ENCODE data around the gene MAP3K14.

The MAP3K14 gene

DNA sequence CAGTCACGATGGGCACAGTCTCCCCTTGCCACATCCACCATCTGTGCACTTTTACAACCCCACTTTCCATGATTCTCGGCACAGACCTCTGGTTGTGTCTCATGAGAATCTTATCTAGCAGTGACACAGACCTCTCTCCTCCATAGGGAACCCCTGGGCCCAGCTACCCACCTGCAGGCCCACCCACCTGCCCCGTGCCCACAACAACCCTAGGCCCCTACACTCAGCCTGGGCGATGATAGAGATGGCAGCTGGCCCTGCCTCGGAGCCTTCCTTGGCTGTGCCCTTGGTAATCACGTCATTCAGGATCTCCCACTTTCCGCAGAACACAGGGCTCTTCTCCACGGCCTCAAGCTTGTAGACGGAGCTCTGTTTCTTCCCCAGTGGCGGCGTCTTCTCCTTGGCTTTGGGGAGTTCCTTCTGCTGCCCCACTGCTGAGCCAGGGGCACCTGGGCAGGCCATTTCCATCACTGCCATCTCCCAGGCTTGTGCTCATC is 26.5 kb downstream of the MAP3K14 start:
- H3K27ac ChIP-seq (ENCODE audit: low read depth in 2 of 2, low read length in 2 of 2), result peak overlapping the region in 1 of 2 donors; percentile 44
- H3K4me3 ChIP-seq (ENCODE audit: low read length in 2 of 2), result no peak overlapping the region
- peaks cover 43 to 44% of the 10 kb centered on the region in 2 donors for H3K36me3 ChIP-seq (ENCODE audit: control insufficient read depth in 2 of 2, insufficient read depth in 2 of 2, low read length in 2 of 2)
- H3K27me3 ChIP-seq (ENCODE audit: control insufficient read depth in 2 of 2, insufficient read depth in 2 of 2, low read length in 2 of 2), result no peaks in the 10 kb centered on the region
- no peak overlapping the region for H3K9ac ChIP-seq (ENCODE audit: low read depth in 1 of 2, low read length in 2 of 2)
- H3K4me1 ChIP-seq (ENCODE audit: control insufficient read depth in 2 of 2, insufficient read depth in 2 of 2, low read length in 2 of 2), result peaks cover 35 to 45% of the 10 kb centered on the region in 2 donors
- H3K9me3 ChIP-seq (ENCODE audit: control insufficient read depth in 2 of 2, low read length in 2 of 2), result no peaks in the 10 kb centered on the region

DNA sequence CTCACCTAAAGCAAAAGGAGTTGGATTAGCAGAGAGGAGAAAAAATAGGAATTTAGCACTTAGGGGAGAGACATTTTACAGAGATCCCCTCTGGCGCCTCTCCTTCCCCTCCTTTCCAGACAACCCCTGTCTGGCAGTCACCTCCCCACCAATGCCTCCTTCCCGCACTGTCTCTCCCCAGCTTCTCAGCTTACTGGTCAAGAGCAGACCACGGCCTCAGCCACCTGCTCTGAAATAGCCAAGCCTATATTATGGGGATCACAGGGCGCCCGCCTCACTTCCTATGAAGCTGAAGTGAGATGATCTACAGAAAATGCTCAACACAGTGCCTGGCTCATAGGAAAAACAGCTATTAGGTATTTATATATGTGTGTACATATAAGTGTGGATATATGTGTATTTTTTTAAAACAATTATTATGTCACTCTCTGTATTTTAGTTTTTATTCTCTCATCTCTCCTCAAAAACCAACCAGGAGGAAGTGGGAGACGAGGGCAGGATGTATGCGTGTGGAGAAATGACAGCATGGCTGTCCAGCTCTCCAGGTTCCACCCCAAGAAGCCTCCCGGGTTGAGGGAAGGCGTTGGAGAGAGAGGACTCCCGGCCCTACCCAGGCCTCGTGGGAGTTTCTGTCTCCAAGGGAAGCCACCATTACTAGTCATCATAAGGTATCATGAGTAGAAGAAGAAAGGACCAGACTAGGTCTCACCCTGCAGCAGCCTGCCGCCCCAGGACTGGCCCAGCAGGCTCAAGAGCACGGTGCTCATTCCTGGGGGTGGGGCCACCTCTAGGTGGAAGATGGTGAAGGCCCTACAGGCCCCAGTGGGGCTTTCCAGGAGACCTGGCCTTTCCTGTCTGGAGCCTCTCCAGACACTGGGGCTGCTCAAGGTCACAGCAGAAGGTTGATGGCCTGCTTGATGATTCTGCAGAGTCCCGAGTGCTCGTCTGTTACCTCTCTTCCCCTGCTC is 27.2 kb downstream of the MAP3K14 start:
- Histone ChIP-seq H3K9me3 (ENCODE audit: control insufficient read depth in 2 of 2, low read length in 2 of 2) (no peaks in the 10 kb centered on the region), H3K27ac (ENCODE audit: low read depth in 2 of 2, low read length in 2 of 2) (peak overlapping the region in 1 of 2 donors; percentile 33), H3K4me1 (ENCODE audit: control insufficient read depth in 2 of 2, insufficient read depth in 2 of 2, low read length in 2 of 2) (peaks cover 29 to 45% of the 10 kb centered on the region in 2 donors), H3K4me3 (ENCODE audit: low read length in 2 of 2) (no peak overlapping the region), H3K36me3 (ENCODE audit: control insufficient read depth in 2 of 2, insufficient read depth in 2 of 2, low read length in 2 of 2) (peaks cover 50 to 51% of the 10 kb centered on the region in 2 donors), H3K27me3 (ENCODE audit: control insufficient read depth in 2 of 2, insufficient read depth in 2 of 2, low read length in 2 of 2) (no peaks in the 10 kb centered on the region), H3K9ac (ENCODE audit: low read depth in 1 of 2, low read length in 2 of 2) (no peak overlapping the region)

- H3K4me3 ChIP-seq (ENCODE audit: low read length in 2 of 2), result no peak overlapping the region
- H3K9me3 ChIP-seq (ENCODE audit: control insufficient read depth in 2 of 2, low read length in 2 of 2), result no peaks in the 10 kb centered on the region
- H3K27me3 ChIP-seq (ENCODE audit: control insufficient read depth in 2 of 2, insufficient read depth in 2 of 2, low read length in 2 of 2), result no peaks in the 10 kb centered on the region
- peaks cover 22 to 37% of the 10 kb centered on the region in 2 donors for H3K4me1 ChIP-seq (ENCODE audit: control insufficient read depth in 2 of 2, insufficient read depth in 2 of 2, low read length in 2 of 2)
- no peak overlapping the region for H3K9ac ChIP-seq (ENCODE audit: low read depth in 1 of 2, low read length in 2 of 2)
- H3K27ac ChIP-seq (ENCODE audit: low read depth in 2 of 2, low read length in 2 of 2), result peak overlapping the region in 1 of 2 donors; percentile 24
- H3K36me3 ChIP-seq (ENCODE audit: control insufficient read depth in 2 of 2, insufficient read depth in 2 of 2, low read length in 2 of 2), result peaks cover 57 to 59% of the 10 kb centered on the region in 2 donors
Measured at GRCh38 chr17:45288825-45289224, 28.0 kb downstream of the MAP3K14 start.

- Histone ChIP-seq H3K36me3 (ENCODE audit: control insufficient read depth in 2 of 2, insufficient read depth in 2 of 2, low read length in 2 of 2) (peaks cover 67 to 69% of the 10 kb centered on the region in 2 donors), H3K9me3 (ENCODE audit: control insufficient read depth in 2 of 2, low read length in 2 of 2) (no peaks in the 10 kb centered on the region), H3K4me3 (ENCODE audit: low read length in 2 of 2) (no peak overlapping the region), H3K4me1 (ENCODE audit: control insufficient read depth in 2 of 2, insufficient read depth in 2 of 2, low read length in 2 of 2) (peaks cover 12 to 27% of the 10 kb centered on the region in 2 donors), H3K27ac (ENCODE audit: low read depth in 2 of 2, low read length in 2 of 2) (peak overlapping the region in 1 of 2 donors; percentile 48), H3K9ac (ENCODE audit: low read depth in 1 of 2, low read length in 2 of 2) (no peak overlapping the region), H3K27me3 (ENCODE audit: control insufficient read depth in 2 of 2, insufficient read depth in 2 of 2, low read length in 2 of 2) (no peaks in the 10 kb centered on the region)
Measured at GRCh38 chr17:45287526-45288500, 29.0 kb downstream of the MAP3K14 start.

DNA sequence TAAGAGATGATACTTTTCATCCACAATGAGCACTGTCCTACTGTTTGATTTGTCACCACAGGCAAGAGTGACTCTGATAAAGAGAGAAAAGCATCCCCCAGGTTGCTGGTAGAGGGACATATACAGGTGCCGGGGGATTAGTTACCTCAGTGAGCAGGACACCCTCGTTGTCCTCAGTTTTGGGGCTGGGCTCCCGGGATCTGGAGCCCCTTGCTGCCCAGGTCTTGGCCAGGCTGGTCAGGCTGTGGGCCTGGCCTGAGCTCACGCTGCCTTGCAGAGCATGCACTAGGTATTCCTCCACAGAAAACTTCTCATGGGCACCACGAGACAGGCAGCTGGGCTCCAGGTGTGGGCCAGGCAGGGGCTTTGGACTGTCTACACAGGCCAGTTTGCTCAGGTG is 30.5 kb downstream of the MAP3K14 start:
- Histone ChIP-seq H3K4me3 (ENCODE audit: low read length in 2 of 2) (no peak overlapping the region), H3K9me3 (ENCODE audit: control insufficient read depth in 2 of 2, low read length in 2 of 2) (no peaks in the 10 kb centered on the region), H3K9ac (ENCODE audit: low read depth in 1 of 2, low read length in 2 of 2) (no peak overlapping the region), H3K4me1 (ENCODE audit: control insufficient read depth in 2 of 2, insufficient read depth in 2 of 2, low read length in 2 of 2) (peaks cover 5 to 16% of the 10 kb centered on the region in 2 donors), H3K36me3 (ENCODE audit: control insufficient read depth in 2 of 2, insufficient read depth in 2 of 2, low read length in 2 of 2) (peaks cover 71% of the 10 kb centered on the region in 2 donors), H3K27me3 (ENCODE audit: control insufficient read depth in 2 of 2, insufficient read depth in 2 of 2, low read length in 2 of 2) (no peaks in the 10 kb centered on the region), H3K27ac (ENCODE audit: low read depth in 2 of 2, low read length in 2 of 2) (no peak overlapping the region)

DNA sequence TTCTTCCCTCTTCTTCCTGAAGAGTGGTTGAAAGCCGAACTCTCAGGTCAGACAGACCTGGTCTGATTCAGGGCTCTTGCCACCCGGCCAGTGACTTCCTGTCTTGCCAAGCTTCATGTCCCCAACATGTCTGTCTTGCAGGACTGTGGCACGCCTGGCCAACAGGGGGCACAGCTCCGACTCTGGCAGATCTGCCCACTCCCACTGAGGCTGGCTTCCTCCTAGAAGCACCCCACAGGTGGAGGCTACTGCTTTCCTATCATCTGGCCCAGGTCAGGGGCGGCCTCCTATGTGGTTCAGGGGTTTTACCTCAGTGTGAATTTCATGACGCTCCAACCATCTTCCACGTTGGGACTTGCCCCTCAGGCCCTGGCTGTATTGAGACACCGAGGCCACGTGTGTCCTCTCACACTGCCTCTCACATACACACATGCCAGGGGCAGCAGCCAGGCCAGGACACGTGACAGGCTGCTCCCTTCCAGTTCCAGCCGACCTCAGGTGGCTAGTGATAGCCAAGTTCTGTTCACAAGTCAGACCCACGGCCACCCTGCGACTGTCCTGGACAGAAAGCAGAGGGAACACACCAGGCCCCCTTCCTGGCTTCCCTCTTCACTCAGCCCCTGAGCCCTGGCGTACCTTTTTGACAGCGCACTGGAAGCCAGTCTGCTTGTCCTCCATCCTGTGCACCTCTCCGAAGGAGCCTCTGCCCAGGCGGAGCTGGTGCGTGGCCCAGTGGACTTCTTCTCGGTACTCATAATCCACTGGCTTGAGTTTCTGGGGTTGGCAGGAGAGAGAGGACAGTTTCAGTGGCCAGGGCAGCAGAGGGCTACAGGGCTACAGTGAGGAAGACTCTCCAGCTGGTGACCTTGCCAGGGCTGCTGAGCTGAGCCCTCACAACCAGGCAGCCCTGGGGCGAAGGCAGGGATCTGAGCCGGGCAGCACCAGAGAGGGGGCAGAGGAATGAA is 32.4 kb downstream of the MAP3K14 start:
- H3K4me1 ChIP-seq (ENCODE audit: control insufficient read depth in 2 of 2, insufficient read depth in 2 of 2, low read length in 2 of 2), result peaks cover 0 to 6% of the 10 kb centered on the region in 2 donors
- H3K36me3 ChIP-seq (ENCODE audit: control insufficient read depth in 2 of 2, insufficient read depth in 2 of 2, low read length in 2 of 2), result peaks cover 57 to 60% of the 10 kb centered on the region in 2 donors
- H3K9ac ChIP-seq (ENCODE audit: low read depth in 1 of 2, low read length in 2 of 2), result no peak overlapping the region

DNA sequence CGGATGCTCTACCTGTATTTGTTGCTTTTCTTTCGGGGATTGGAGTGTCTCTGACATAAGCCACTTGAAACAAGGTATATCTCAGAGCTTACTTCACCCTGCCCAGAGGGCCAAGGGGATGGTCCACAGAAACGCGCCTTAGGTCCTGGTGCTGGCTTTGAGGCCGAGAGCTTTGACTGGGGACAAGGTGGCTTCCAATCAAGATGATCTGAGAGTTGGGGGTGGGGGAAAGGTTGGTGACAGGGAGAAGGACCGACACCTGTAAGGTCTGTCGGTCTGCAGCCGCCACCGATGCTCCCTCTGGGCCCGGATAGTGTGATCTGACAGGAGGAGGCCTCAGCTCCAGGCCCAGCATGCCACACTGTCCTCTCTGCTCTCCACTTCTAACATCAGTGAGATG is 33.1 kb downstream of the MAP3K14 start:
- Histone ChIP-seq H3K27ac (ENCODE audit: low read depth in 2 of 2, low read length in 2 of 2) (peak overlapping the region in 1 of 2 donors; percentile 49), H3K9ac (ENCODE audit: low read depth in 1 of 2, low read length in 2 of 2) (no peak overlapping the region), H3K36me3 (ENCODE audit: control insufficient read depth in 2 of 2, insufficient read depth in 2 of 2, low read length in 2 of 2) (peaks cover 50 to 53% of the 10 kb centered on the region in 2 donors), H3K4me3 (ENCODE audit: low read length in 2 of 2) (no peak overlapping the region), H3K4me1 (ENCODE audit: control insufficient read depth in 2 of 2, insufficient read depth in 2 of 2, low read length in 2 of 2) (peaks cover 0 to 6% of the 10 kb centered on the region in 2 donors), H3K27me3 (ENCODE audit: control insufficient read depth in 2 of 2, insufficient read depth in 2 of 2, low read length in 2 of 2) (no peaks in the 10 kb centered on the region), H3K9me3 (ENCODE audit: control insufficient read depth in 2 of 2, low read length in 2 of 2) (no peaks in the 10 kb centered on the region)

More for the DNA sequence above, 32.4 kb downstream of the MAP3K14 start:
- Histone ChIP-seq H3K9me3 (ENCODE audit: control insufficient read depth in 2 of 2, low read length in 2 of 2) (no peaks in the 10 kb centered on the region), H3K4me3 (ENCODE audit: low read length in 2 of 2) (no peak overlapping the region), H3K27ac (ENCODE audit: low read depth in 2 of 2, low read length in 2 of 2) (peak overlapping the region in 1 of 2 donors; percentile 49), H3K27me3 (ENCODE audit: control insufficient read depth in 2 of 2, insufficient read depth in 2 of 2, low read length in 2 of 2) (no peaks in the 10 kb centered on the region)

GRCh38 chr17:45282683-45283644 is 33.9 kb downstream of the MAP3K14 start:
- Histone ChIP-seq H3K9ac (ENCODE audit: low read depth in 1 of 2, low read length in 2 of 2) (no peak overlapping the region), H3K36me3 (ENCODE audit: control insufficient read depth in 2 of 2, insufficient read depth in 2 of 2, low read length in 2 of 2) (peaks cover 45 to 49% of the 10 kb centered on the region in 2 donors), H3K4me3 (ENCODE audit: low read length in 2 of 2) (no peak overlapping the region), H3K27ac (ENCODE audit: low read depth in 2 of 2, low read length in 2 of 2) (peak overlapping the region; percentile 6 to 49), H3K9me3 (ENCODE audit: control insufficient read depth in 2 of 2, low read length in 2 of 2) (no peaks in the 10 kb centered on the region), H3K4me1 (ENCODE audit: control insufficient read depth in 2 of 2, insufficient read depth in 2 of 2, low read length in 2 of 2) (peaks cover 0 to 4% of the 10 kb centered on the region in 2 donors), H3K27me3 (ENCODE audit: control insufficient read depth in 2 of 2, insufficient read depth in 2 of 2, low read length in 2 of 2) (no peaks in the 10 kb centered on the region)
